Glomerular visceral epithelial cell (primary cell): ENCODE measurements around the gene IRX3.

Experiments used
- DNase-seq: peaks from one replicate; pipeline ENCODE4 v3.0.0-alpha.2; 2016; ENCODE audit errors: extremely low spot score

Gene IRX3

DNA sequence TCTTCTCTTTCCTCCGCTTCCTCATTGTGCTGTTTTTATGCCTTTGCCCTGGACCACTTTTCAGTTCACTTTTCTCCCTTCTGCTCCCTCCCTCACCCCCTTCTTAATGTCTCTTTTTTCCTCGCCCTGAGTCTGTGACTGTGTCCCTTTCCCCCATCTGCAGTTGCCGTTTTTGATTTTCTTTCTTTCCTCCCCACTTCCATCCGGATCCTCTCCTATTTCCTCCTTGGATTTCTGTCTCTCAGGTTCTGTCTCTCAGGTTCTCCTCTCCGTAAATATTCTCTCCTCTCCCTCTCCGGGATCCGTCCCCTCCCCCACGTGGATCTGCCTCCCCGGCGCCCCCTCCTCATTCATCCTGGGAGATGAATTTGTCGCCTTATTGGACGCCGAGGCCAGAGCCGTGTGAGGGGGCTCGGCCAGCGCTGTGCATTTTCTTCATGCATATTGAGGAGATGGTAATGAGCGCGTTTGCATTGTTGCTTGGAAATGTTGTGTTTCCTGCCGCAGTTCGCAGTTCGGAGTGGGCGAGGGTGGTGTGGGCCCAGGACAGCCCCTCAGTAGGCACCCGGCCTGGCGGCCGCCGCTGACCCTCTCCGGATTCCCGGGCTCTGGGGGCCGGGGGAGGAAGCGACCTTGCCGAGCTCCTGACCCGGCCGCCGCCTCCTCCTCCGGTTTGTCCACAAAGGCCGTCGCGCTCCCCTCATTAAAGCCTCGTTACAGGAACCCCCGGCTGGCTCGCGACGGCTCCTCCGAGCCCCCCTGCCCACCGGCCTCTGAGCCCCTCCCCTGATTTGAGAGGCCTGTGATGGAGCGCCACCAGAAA is 4.5 kb upstream of the IRX3 start:
- DNase-seq = no peak

DNA sequence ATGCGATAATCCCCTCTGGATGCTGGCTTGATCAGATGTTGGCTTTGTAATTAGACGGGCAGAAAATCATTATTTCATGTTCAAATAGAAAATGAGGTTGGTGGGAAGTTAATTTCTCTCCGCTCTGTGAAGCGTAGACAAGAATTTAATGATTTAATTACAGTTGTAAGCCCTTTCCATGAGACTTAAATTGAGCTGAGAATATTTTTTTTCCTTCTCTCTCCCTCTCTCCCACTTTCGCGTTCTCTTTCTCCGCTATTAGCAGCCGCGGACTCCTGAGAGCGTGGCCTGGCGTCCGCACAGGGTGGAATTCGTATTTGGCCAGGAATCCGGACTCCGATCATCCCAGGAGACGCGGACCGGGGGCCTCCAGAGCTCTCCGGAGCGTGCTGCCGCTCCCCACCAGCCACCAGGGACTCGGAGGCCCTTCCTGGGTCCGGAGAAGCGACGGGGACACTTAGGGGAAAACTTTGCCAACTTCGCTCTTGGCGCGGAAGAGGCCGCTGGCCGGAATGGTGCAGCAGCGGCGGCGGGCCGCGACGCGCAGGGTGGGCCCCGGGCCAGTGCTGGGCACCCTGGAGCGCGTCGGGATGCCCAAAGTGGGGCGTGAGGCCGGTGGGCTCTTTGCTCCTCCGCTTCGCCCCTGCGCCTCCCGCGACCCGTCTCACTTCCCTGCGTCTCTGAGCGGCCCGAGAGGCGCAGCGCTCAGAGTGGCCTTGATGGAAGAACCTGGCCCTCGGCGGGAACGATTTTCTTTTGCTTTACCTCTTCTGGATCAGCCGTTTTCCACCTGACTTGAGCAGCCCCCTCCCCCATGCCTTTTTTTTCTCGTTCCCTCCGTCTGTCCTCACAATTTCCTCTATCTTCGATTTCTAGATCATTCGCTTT is 3.6 kb upstream of the IRX3 start:
- no peak for DNase-seq

DNA sequence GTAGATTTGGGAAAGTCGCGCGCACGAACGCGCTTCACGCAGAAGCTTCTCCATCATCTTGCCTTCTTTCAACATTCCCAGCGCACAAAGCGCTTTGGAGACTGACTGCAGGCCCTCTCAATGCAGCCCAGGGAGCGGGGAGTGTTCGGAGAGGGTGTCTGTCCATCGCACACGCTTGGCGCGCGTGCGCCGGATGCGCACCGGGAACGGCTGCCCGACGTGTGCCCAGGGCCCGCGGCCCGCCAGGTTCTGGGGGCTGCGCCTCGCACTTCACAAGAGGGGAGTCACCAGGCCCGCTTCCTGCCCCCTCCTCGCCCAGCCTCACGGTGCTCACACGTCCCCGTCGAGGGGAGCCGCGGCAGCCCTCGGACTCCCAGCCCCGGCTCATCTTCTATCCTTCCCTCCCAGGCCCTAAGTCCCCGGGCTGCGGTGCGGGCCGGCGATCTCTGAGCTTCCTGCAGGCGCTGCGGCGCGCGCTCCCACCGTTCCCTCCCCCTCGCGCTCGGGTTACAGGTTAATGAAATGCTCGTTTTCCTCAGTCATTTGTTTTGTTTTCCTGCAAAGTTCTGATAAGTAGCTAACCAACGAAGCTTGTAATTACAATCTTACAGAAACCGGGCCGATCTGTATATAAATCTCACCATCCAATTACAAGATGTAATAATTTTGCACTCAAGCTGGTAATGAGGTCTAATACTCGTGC is 2.8 kb upstream of the IRX3 start:
- DNase-seq = no peak

DNA sequence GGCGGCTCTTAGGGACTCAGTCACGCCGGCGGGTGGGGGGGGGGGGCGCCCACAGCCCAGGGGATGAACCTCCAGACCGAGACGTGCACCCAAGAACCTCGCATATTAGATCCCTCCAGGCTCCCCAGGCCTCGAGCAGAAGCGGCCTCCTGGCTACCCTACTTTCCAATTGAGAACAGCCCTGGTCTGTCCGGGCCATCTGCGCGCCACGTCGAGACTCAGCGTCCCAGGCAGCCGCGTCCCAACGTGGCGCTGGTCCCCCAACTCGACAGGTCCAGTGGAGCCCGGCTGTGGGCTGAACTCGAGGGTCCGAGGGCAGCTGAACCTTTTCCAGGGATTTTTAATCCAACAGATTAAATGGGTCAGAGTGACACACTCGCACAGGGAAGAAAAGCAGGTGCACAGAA is 2.3 kb upstream of the IRX3 start:
- no peak for DNase-seq

DNA sequence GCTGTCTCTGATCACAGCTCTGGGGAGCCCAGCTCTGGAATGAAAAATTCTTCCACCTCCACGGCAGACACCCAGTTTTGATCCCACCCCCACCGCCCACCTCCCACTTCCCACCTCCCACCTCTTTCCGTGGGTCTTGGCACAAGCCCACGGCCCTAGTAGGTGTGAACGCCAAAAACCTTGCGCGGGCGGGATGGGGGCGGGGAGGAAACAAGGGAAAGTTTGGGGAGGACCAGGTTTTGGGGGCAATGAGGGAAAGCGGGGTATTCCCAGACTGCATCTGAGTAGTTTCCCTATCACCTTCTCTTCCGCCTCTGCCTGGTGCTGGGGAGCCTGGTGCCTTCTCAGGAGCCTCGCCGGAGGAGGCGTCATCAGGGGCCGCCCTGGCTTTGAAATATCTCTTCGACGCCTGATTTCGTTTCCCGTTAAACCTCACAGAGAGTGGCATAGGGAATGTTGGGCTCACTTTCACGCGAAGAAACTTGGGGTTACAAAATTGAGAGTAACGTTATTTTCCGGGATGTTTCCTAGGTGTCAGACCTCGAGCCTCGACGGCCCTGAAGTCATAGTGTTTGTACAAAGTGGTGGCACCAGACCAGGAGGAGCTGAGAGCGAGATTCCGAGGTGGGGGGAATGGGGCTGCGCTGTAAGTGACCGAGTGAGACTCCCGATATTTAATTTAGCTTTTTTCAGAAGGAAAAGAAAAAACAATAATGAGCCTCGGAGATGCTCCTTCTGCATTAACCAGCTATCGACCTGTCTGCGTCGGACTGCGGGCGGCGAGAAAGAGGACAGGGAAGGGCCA is 1.6 kb upstream of the IRX3 start:
- no peak for DNase-seq

DNA sequence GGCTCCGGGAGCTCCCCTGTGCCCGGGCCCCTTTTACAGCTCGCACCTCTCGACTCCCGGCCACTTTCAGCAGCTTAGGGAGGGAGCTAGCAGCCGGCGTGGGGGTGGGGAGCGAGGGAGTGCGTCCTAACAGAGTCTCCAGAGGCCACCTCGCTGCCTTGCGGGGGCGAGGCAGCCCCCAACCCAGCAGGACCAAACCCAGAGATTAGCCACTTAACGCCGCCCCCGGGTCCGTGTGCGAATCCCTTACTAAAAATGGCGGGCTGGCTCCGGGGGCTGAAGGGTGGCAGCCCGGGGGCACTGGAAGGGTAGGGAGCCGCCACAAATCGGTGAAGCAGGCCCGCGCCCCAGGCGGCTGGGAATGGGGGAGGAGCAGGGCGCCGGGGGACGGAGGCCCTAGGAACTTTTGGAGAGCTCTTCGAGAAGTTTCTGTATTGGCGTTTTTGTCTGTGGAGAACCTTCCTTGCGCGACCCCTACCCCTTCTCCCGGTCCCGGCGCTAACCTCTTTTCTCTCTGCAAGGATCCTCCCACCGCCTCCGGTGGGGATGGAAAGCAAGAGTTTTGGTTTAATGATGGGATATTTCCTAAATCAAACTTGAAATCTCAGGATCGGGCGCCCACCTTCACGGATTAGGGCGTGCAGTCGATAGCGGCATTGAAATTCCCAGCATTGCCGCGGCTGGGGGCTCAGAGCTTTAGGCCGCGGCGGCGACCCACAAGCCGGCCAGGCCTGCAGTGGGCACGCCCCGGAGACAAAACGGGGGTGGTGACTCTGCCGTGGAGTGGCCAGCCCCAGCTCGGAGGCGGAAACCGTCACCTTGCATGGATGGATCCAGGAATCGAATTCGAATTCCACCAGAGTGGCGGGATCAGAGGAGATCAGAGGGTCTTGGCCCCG is 793 bp upstream of the IRX3 start:
- no peak for DNase-seq

DNA sequence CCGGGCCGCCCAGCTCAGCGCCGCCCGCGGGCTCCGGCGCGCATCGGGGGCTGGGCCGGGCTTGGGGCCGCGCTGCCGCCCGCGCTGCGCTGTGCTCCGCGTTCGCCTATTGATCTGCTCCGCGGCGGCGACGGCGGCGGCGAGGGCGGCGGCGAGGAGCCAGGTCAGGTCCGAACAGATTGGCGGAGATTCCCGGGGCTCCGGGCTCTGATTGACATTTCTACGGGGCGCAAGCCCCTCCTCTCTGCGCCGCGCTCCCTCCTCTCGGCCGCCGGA is 559 bp downstream of the IRX3 start:
- DNase-seq = no peak

DNA sequence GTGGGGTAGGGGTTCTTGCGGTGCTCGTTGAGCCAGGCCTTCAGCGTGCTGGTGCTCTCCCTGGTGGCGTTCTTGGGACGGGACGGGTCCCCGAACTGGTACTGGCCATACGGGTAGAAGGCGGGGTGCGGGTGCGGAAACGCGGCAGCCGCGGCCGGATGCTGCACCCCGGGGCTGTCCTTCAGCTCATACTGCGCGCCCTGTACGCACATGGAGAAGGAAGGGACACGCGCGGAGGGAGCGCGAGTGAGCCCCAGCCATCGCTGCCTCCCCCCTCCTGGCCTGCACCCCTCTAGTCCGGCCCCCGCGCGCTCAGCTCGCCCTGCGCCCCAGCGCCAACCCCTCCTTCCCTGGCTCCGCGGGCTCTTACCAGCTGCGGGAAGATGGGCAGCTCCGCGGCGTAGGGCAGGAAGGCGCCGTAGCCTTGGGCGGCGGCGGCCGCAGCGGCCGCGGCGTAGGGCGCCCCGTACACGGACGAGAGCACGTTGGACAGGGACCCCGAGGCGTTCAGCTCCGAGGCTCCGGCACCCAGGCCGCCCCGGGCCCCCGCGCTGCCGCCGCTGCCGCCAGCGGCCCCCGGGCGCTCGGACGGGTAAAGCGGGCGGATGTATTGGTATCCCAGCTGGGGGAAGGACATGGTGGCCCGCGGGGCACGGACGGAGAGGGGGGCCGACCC is 1.0 kb downstream of the IRX3 start:
- DNase-seq = no peak

DNA sequence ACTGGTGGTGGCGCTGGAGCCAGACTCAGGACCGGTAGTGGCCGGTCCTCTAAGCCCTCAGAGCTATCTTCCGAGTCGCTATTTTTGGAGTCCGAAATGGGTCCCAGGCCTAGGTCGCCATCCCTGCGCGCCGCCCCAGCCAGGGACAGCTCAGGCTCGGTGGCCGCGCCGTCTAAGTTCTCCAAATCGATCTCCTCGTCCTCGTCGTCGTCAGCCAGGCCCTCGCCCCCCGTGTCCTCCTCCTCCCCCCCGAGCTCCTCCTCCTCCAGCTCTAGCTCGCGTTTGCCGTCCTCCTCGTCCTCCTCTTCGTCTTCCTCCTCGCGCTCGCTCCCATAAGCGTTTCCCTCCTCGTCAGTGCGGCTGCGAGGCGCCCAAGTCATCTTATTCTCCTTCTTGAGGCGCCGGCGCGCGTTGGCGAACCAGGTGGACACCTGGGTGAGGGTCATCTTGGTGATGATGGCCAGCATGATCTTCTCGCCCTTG is 1.6 kb downstream of the IRX3 start:
- DNase-seq = no peak

DNA sequence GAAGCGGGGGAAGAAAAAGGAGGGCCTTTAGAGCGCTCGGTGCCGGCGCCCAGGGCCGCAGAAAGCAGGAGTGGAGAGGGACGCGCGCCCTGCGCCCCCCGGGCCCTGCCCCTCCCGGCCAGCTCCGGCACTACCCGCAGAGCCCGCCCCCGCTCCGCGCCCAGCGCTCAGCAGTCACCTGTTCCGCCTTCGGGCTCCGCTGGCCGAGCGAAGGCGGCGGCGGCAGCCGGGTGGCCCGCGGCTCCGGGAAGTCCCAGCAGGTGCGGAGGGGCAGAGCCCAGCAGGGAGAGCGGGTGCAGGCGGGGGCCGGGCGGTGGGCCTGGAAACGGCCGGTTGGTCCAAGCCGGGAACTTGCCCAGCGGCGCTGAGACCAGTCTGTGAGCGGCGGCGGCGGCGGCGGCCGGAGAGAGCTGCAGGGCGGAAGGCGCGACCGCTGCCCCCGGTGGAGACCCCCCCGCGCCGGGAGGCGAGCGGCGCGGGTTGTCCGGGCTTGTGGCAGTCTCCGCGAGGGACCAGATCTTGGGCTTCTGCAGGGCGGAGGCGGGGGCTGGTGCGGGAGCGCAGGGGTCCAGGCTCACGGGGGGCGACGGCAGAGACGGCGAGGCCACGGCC is 2.2 kb downstream of the IRX3 start:
- DNase-seq = no peak

DNA sequence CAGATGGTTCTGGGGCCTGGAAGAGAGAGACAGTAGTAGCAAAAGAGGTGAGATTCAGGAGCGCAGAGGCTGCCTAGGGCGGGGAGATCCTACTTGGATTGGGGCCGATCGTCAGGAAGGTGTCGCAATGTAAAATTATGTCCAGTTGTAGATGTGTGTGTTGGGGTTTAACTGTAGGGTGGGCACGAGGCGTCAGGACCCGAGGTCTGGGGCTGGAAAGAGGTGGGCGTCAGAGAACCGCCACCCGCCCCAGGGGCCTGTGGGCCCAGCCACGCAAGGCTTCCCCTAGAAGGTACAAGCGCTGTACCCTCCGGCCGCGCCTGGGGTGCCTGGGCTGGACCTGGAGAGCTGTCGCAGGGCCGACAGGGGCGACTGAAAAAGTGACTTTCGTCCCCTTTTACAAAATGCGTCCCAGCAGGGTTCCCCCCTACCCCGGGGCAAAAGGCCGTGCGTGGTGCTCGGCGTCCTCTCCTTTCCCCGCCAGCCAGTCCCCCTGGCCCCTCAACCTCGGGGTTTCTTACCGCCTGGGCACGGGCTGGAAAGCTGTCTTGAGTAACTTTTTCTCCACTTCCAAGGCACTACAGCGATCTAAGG is 2.8 kb downstream of the IRX3 start:
- DNase-seq = no peak

DNA sequence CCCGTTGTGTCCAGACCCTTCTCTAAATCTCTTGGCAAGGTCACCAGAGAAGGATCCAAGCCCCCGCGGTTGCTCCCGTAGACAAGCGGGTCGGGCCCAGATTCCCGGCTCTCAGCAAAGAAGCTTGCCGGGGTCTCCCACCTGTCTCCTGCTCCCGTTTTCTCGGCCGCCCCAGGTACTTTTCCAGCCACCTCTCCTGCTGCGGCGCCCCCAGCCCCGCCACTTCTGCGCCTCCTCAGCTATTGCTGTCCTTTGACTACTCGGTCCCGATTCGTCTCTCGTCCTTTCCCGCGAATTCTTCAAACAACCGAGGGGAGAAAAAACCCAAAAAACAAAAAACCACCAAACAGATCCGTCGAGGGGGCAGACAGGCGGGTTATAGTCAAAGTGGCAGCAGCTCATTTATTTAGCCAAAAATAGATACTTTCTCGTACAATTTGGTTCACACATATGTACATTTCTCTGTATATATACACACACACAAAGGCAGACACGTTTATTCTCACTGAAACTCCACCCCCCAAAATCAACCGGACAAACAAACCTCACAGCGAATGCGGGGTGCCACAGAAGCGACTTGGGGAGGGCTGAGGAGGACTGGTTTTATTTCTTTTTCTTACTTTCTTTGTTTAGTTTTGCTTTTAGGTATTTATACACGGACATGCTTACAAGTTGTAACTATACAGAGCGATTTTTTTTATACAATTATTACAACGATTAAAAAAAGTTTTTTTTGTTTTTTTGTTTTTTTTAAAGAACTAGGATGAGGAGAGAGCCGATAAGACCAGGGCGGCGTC is 3.5 kb downstream of the IRX3 start:
- no peak for DNase-seq

DNA sequence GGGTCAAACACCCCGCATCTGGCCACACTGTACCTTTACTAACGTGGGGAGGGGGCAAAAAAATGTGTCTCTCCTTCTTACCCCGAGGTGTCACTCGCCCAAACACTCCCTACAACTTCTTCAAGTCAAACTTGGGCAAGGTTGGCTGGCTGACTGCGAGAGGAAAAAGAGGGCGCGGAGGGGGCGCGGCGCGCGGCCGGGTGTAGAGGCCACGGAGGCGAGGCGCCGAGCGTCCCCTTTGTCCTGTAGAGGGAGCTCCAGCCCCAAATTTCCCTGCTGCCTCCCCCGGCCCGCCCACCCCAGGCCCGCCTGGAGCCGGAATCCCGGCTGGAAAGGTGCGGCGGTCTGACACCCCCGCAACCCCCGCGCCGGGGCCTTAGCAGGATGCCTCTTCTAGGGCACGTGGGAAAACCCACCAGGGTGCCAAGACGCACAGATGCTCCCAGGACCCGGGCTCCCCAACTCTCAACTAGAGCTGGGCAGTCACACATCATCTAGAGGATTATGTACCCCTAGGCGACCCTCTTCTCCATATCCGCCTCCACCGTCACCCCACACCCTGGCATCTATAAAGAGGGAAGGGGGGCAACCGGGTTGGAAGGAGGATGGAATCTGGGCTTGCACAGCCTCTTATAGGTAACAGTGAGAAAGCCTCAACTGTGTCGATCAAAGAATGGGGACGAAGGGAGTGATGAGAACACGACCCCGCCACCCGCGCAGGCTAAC is 4.2 kb downstream of the IRX3 start:
- no peak for DNase-seq

DNA sequence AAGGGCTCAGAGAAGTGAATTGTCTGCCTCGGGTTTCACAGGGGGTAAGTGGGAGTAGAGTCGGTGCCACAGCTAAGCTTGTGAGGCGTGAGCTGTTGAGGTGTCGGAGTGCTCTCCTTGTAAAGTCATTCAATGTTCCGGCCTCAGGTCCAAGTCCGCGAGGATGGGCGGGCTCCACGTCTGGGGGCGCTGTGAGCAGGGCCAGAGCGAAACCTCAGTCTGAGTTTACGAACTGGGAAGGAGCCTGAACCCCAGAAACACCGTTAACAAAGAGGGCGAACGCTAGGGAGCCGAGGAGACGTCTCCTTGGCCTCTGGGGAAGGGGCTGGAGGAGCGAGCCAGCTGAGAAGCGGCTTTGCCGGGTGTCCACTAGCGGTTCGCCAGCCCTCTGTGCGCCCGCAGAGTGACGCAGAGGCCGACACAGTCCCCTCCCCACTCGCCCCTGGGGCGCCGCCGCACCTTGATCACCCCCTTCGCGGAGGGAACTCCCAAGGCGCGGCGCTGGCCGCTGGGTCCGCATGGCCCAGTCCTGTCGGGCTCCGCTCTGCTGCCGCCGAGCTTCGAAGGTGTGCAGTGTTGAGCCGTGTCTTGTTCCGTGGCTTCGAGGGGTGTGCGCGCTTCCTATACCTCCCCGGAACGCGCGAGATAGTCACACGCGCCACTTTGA is 4.9 kb downstream of the IRX3 start:
- no peak for DNase-seq

DNA sequence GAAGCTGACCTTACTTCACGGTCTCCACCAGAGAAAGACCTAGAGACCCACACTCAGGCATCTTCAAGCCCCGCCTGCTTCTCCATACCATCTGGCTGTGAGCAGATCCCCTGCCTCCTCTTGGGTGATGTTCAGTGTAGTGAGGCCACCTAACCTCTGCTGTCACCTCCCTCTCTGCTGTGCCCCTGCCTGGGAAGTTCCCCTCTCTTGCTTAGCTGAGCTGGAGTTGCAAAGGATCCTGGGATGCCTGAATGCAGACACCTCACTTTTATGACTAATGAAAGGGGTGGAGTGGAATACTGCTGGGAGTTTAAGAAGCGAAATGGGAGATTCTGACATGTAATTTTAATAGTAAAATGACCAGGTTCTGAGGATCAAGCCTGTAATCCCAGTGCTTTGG is 5.8 kb downstream of the IRX3 start:
- DNase-seq = no peak

DNA sequence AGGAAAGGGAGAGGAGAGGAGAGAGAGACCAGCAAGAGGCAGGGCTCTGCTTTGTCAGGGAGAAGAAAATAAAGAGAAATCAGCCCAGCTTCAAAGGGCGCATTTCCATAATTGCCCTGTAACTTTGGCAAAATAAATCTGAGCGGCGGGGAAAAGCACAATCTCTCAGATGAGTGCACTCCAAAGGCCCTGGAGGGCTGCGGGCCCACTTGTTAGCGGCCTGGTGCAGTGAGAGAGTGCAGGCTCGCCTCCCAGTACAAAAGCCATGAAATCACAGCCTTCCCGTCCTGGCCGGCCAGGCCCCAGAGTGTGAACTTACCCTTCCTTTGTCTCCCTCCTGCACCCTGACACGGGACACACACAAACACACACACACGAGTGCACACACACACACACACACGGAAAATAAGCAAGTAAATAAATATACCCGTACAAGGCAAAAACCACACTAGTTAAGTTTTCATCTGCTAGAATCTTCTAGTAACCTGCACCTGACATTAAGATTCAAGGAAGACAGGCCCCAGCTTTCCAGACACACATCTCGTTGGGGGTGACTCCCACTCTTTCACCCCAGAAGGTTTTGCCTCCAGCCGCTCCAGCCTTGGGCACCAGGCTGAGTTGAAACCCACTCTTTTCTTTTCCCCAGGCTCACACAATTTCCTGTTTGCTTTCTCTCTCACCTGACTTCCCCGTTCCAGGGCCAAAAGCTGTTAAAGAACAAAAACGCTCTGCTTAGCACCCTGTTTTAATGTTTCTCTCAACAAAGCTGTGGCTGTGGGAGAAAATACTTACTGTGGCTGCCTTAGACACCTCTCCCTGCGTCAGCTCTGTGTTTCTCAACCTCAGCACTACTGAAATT is 8.5 kb downstream of the IRX3 start:
- DNase-seq = no peak
